Activated naive CD8-positive, alpha-beta T cell treated with anti-CD3 and anti-CD28 coated beads, Interleukin-2, amount 10 ng/mL, durations not matched to agents 7 days and 5 days (primary cell): ENCODE results near the gene RNF123. TPM values are rescaled to one million over a fixed set of nuclear protein-coding genes. Genes with fewer than 3 reads are reported as not detected.

Experiments
- ATAC-seq: fragments of 150-1000 bp; cut with Tn5 transposase; one replicate; pipeline ENCODE4 v1.10.0; 2021; ENCODE audit warnings: low read depth, moderate library complexity
- POLR2A ChIA-PET: fragments of 350-600 bp; sonication (Branson Sonifier 250); formaldehyde crosslinking; loops from one replicate; lab custom pipeline; 2021; ENCODE audit warnings: antibody characterized with exemption; lab: Charles Lee
- DNase-seq: peaks from one replicate; pipeline ENCODE4 v3.0.0; 2021
- H3K27ac Mint-ChIP-seq: one replicate; pipeline ENCODE4 v1.8.0; 2022; ENCODE audit warnings: mild to moderate bottlenecking, mixed read lengths
- H3K27me3 Mint-ChIP-seq: one replicate; pipeline ENCODE4 v1.8.0; 2022; ENCODE audit warnings: mild to moderate bottlenecking, moderate library complexity, mixed read lengths
- H3K36me3 Mint-ChIP-seq: one replicate; pipeline ENCODE4 v1.8.0; 2021; ENCODE audit warnings: mild to moderate bottlenecking, mixed read lengths
- H3K4me1 Mint-ChIP-seq: one replicate; pipeline ENCODE4 v1.8.0; 2021; ENCODE audit warnings: mixed read lengths
- H3K4me3 Mint-ChIP-seq: one replicate; pipeline ENCODE4 v1.8.0; 2022; ENCODE audit warnings: mild to moderate bottlenecking, moderate library complexity, mixed read lengths
- H3K9me3 Mint-ChIP-seq: one replicate; pipeline ENCODE4 v1.8.0; 2021; ENCODE audit warnings: mixed read lengths
- total RNA-seq, 2 experiments: library from RNA; stranded (reverse); gene quantifications; one replicate each; pipeline ENCODE4 v1.2.3, GENCODE V29; 2021

The RNF123 gene
- total RNA-seq, 2 experiments from 2014 or later: 53.2 to 56.5 TPM

DNA sequence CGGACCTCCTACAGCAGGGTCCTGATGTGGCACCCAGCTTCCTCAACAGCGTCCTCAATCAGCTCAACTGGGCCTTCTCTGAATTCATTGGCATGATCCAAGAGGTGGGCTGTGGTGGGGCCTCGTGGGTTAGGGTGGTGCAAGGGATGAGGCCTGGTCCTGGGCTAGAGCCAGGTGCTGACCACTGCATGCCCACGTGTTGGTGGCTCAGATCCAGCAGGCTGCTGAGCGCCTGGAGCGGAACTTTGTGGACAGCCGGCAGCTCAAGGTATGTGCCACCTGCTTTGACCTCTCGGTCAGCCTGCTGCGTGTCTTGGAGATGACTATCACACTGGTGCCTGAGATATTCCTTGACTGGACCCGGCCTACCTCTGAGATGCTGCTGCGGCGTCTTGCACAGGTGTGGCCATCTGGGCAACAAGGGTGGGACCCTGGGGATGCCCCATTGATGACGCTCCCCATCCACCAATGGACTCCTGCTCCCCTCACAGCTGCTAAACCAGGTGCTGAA, 26.3 kb downstream of the RNF123 start:
- H3K27me3 Mint-ChIP-seq: no peaks in the 10 kb centered on the region
- POLR2A ChIA-PET: interaction anchor here (1.0 kb wide), 1 partner anchor 8 kb away, joined by 6 read pairs; the partner anchor contains the start of gene GMPPB
- no peak overlapping the region for H3K27ac Mint-ChIP-seq
- no peaks in the 10 kb centered on the region for H3K9me3 Mint-ChIP-seq
- no peak overlapping the region for H3K4me3 Mint-ChIP-seq
- DNase-seq: no peak
- peaks cover 5% of the 10 kb centered on the region for H3K36me3 Mint-ChIP-seq
- peaks cover 35% of the 10 kb centered on the region for H3K4me1 Mint-ChIP-seq
- no peak for ATAC-seq

DNA sequence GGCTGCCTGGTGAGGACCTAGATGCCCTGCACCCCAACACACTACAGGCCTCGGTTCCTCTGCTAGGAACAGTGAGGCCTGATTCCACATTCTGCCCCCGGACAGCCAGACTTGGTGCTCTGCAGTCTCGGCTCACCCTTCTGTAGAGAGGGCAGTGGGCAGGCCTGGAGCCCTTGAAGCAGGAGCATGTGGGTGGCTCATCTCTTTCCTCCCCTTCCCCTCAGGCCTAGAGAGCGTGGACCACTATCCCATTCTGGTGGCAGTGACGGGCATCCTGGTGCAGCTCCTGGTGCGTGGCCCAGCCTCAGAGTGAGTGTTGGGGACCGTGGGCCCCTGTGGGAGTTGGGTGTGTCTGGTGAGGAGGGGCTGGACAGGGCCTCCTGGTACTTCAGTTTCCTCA, 26.8 kb downstream of the RNF123 start:
- POLR2A ChIA-PET: no interaction called here
- H3K4me1 Mint-ChIP-seq: peaks cover 33% of the 10 kb centered on the region
- no peak for DNase-seq
- no peaks in the 10 kb centered on the region for H3K9me3 Mint-ChIP-seq
- no peak for ATAC-seq
- no peak overlapping the region for H3K4me3 Mint-ChIP-seq
- peaks cover 5% of the 10 kb centered on the region for H3K36me3 Mint-ChIP-seq
- H3K27me3 Mint-ChIP-seq: no peaks in the 10 kb centered on the region
- H3K27ac Mint-ChIP-seq: no peak overlapping the region

GRCh38 chr3:49716691-49717210, 27.4 kb downstream of the RNF123 start:
- POLR2A ChIA-PET: interaction anchor here (0.6 kb wide), 1 partner anchor 361 kb away, joined by 4 read pairs; no protein-coding TSS in a partner anchor
- no peaks in the 10 kb centered on the region for H3K27me3 Mint-ChIP-seq
- H3K9me3 Mint-ChIP-seq: no peaks in the 10 kb centered on the region
- peaks cover 28% of the 10 kb centered on the region for H3K4me1 Mint-ChIP-seq
- peaks cover 5% of the 10 kb centered on the region for H3K36me3 Mint-ChIP-seq
- no peak overlapping the region for H3K4me3 Mint-ChIP-seq
- H3K27ac Mint-ChIP-seq: no peak overlapping the region
- no peak for ATAC-seq
- DNase-seq: no peak

- H3K4me3 Mint-ChIP-seq: no peak overlapping the region
- POLR2A ChIA-PET: interaction anchor here (0.6 kb wide), 1 partner anchor 362 kb away, joined by 4 read pairs; no protein-coding TSS in a partner anchor
- ATAC-seq (no peak), DNase-seq (no peak)
- H3K9me3 Mint-ChIP-seq: no peaks in the 10 kb centered on the region
- no peaks in the 10 kb centered on the region for H3K27me3 Mint-ChIP-seq
- peaks cover 5% of the 10 kb centered on the region for H3K36me3 Mint-ChIP-seq
- peaks cover 24% of the 10 kb centered on the region for H3K4me1 Mint-ChIP-seq
- no peak overlapping the region for H3K27ac Mint-ChIP-seq
Measured at GRCh38 chr3:49717211-49717958, 28.0 kb downstream of the RNF123 start.

- Mint-ChIP-seq H3K36me3 (peaks cover 5% of the 10 kb centered on the region), H3K4me1 (peaks cover 20% of the 10 kb centered on the region), H3K4me3 (peak overlapping the region; percentile 89), H3K9me3 (no peaks in the 10 kb centered on the region), H3K27me3 (no peaks in the 10 kb centered on the region), H3K27ac (peak overlapping the region; percentile 68)
- ATAC-seq (no peak), DNase-seq (no peak)
- POLR2A ChIA-PET: interaction anchor here (0.6 to 1.6 kb wide), 5 partner anchors 7 to 186 kb away, joined by 3 to 5 read pairs (median 4); partner anchors contain the start of gene UBA7
Measured at GRCh38 chr3:49717959-49718857, 28.9 kb downstream of the RNF123 start.

- Mint-ChIP-seq H3K9me3 (no peaks in the 10 kb centered on the region), H3K27me3 (no peaks in the 10 kb centered on the region), H3K36me3 (peaks cover 5% of the 10 kb centered on the region), H3K4me1 (peaks cover 20% of the 10 kb centered on the region), H3K4me3 (peak overlapping the region; percentile 89), H3K27ac (peak overlapping the region; percentile 68)
- POLR2A ChIA-PET: interaction anchor here (0.6 to 1.6 kb wide), 10 partner anchors 8 to 1003 kb away, joined by 3 to 5 read pairs (median 4); partner anchors contain the start of genes INKA1 and UBA7
- DNase-seq: no peak
- no peak for ATAC-seq
Measured at GRCh38 chr3:49718858-49719213, 29.5 kb downstream of the RNF123 start.

GRCh38 chr3:49719214-49719884, 30.0 kb downstream of the RNF123 start, which contains the start of gene AMIGO3:
Gene AMIGO3 (minus strand): TSS chr3:49719684. CDS start chr3:49719465, 219 bp downstream.
- POLR2A ChIA-PET: interaction anchor here (0.6 to 1.6 kb wide), 10 partner anchors 8 to 1003 kb away, joined by 3 to 5 read pairs (median 4); partner anchors contain the start of genes INKA1 and UBA7
- ATAC-seq (peak; percentile 77), DNase-seq (peak; percentile 92)
- peak within 1 kb of the TSS; percentile 68 for H3K27ac Mint-ChIP-seq
- H3K9me3 Mint-ChIP-seq: no peaks in the 10 kb centered on the region
- H3K4me3 Mint-ChIP-seq: peak within 1 kb of the TSS; percentile 89
- H3K36me3 Mint-ChIP-seq: peaks cover 5% of the 10 kb centered on the region
- H3K4me1 Mint-ChIP-seq: peaks cover 18% of the 10 kb centered on the region
- no peaks in the 10 kb centered on the region for H3K27me3 Mint-ChIP-seq

DNA sequence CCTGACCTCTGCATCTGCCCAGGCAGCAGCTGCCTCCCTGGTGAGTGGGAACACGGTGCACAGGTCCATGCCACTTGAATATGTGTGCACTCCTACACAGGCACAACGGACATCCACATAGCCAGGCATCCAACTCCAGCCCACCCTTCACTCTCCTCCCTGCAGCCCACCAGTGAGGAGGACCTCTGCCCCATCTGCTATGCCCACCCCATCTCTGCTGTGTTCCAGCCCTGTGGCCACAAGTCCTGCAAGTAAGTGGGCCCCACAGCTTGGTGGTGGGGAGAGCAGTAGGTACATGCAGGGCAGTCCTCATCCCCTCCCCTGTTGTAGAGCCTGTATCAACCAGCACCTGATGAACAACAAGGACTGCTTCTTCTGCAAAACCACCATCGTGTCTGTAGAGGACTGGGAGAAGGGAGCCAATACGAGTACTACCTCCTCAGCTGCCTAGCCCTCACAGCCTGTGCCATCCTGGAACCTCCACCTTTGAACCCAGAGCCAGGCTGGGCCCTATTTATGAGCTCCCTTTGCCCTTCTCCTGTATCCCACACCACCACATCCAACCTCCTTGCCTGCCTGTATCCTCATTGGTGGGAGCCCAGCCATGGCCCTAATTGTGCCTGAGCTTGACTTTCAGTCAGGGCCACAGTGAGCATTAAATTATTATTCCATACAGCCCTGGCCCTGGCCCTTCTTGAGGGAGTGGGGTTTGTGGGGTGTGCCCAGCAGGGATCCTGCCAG, 31.7 kb downstream of the RNF123 start:
- POLR2A ChIA-PET: no interaction called here
- no peaks in the 10 kb centered on the region for H3K9me3 Mint-ChIP-seq
- H3K27ac Mint-ChIP-seq: peak overlapping the region; percentile 2
- peaks cover 23% of the 10 kb centered on the region for H3K4me1 Mint-ChIP-seq
- peaks cover 6% of the 10 kb centered on the region for H3K36me3 Mint-ChIP-seq
- ATAC-seq (no peak), DNase-seq (no peak)
- no peak overlapping the region for H3K4me3 Mint-ChIP-seq
- H3K27me3 Mint-ChIP-seq: no peaks in the 10 kb centered on the region

DNA sequence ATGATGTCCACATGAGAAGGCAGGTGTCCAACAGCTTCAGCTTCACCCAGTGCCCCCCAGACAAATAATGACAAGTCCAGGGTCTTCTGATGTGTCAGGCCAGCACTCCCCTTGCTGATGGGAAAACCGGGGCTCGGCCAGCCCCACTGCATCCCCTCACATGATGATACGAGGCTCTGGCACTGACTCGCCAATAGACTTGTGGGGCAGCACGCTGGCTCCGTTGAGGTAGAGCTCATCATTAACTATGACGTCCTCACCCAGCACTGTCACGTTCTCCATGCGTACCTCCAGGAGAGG, 32.2 kb downstream of the RNF123 start:
- Mint-ChIP-seq H3K36me3 (peaks cover 6% of the 10 kb centered on the region), H3K27me3 (no peaks in the 10 kb centered on the region), H3K27ac (peak overlapping the region; percentile 2), H3K4me3 (no peak overlapping the region), H3K9me3 (no peaks in the 10 kb centered on the region), H3K4me1 (peaks cover 23% of the 10 kb centered on the region)
- POLR2A ChIA-PET: no interaction called here
- DNase-seq (no peak), ATAC-seq (no peak)

DNA sequence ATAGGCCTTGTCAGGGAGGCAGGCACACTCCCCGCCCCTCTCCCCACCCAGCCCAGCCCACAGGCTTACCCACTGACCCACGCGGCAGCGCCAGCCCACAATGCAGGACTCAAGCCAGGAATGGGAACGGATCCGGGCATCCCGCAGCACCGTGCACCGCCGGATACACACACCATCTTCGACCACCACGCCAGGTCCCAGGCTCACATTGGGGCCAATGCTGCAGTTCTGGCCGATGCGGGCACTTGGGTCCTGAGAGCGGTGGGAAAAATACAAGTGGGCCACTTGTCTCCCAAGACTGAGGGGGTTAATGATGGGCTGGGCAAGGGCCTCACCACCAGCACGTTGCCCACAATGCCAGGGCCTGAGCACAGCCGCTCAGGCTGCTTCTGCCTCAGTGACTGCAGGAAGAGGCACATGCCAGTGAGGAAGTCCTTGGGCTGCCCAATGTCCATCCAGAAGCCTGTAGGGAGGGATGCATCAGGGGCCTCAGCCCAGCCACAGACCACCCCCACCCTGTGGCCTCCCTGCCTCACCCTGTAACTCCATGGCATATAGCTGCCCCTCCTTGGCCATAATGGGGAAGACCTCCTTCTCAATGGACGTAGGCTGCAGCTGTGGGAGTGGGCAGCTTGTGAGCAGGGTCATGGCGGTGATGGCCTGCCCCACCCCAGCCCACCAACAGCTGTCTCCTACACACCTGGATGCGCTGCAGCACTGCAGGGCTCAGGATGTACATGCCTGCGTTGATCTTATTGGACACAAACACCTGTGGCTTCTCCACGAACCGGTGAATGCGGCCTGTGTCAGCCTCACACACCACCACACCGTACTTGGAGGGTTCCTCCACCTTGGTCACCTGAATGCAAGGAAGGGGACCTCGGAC, 32.8 kb downstream of the RNF123 start:
- POLR2A ChIA-PET: interaction anchor here (1.1 to 2.1 kb wide), 4 partner anchors 11 to 81 kb away, joined by 3 to 7 read pairs (median 3); partner anchors contain the start of gene INKA1
- peak overlapping the region; percentile 97 for H3K4me3 Mint-ChIP-seq
- ATAC-seq: no peak
- H3K27ac Mint-ChIP-seq: peak overlapping the region; percentile 82
- H3K27me3 Mint-ChIP-seq: no peaks in the 10 kb centered on the region
- peaks cover 23% of the 10 kb centered on the region for H3K4me1 Mint-ChIP-seq
- no peak for DNase-seq
- H3K36me3 Mint-ChIP-seq: peaks cover 6% of the 10 kb centered on the region
- no peaks in the 10 kb centered on the region for H3K9me3 Mint-ChIP-seq

DNA sequence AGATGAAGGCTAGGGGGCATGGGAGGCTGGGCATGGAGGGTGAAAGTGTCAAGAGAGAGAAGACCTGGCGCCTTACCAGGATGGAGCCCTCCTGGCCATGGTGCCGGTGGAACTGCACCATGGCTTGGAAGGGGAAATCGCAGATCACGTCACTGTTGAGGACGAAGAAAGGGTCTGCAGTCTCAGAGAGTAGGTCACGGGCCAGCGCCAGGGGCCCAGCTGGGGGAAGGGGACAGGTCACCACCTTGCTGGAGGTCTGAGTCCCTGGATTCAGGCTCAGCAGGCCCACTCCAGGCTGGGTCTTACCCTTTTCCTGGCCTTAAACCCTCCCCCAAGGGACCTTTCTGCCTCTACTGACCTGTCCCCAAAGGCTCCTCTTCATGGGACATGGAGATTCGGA, 33.5 kb downstream of the RNF123 start:
- POLR2A ChIA-PET: interaction anchor here (0.6 to 2.2 kb wide), 11 partner anchors 8 to 207 kb away, joined by 3 to 8 read pairs (median 3); partner anchors contain the start of genes INKA1, MON1A and UBA7
- ATAC-seq (no peak), DNase-seq (no peak)
- H3K4me1 Mint-ChIP-seq: peaks cover 23% of the 10 kb centered on the region
- H3K9me3 Mint-ChIP-seq: no peaks in the 10 kb centered on the region
- H3K27ac Mint-ChIP-seq: peak overlapping the region; percentile 96
- peaks cover 6% of the 10 kb centered on the region for H3K36me3 Mint-ChIP-seq
- peak overlapping the region; percentile 97 for H3K4me3 Mint-ChIP-seq
- no peaks in the 10 kb centered on the region for H3K27me3 Mint-ChIP-seq
